ENCODE results near the gene SYNM. TPM values are rescaled to one million over a fixed set of nuclear protein-coding genes. Genes with fewer than 3 reads are reported as not detected.

The SYNM gene
- total RNA-seq, 1 experiment from 2014 or later = 1.9 TPM

DNA sequence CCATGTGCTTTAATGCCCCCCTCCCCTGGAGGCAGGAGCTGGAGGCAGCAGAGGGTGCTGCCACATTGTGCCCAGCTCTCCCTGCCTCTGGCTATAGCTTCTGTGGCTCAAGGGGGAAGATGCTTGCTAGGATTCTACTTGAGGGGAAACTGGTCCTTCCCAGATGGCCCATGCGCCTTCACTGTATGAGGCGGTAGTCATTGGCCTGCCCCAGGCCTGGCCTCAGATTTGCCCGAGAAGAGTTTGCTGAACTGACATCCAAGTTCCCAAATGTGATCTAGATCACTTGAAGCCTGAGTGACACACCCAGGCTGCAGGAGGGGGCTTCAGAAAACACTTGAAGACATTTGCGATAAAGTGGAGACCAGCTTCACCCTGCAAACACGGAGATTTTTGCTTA lies 4.1 kb downstream of the SYNM start:
- Histone ChIP-seq H3K4me1 (ENCODE audit: insufficient read depth, low read length) (no peaks in the 10 kb centered on the region), H3T11ph (ENCODE audit: low read length) (no peak overlapping the region), H3K56ac (ENCODE audit: insufficient read length, low read depth, low read length) (no peak overlapping the region), H2BK20ac (ENCODE audit: low read depth, low read length, poor library complexity, severe bottlenecking) (no peak overlapping the region), H3K4ac (ENCODE audit: low read depth, low read length) (no peak overlapping the region), H3K23me2 (ENCODE audit: insufficient read length, low read depth, low read length, poor library complexity, severe bottlenecking) (no peaks in the 10 kb centered on the region), H2BK15ac (ENCODE audit: low read depth, low read length) (no peak overlapping the region), H3K79me1 (ENCODE audit: insufficient read depth, low read depth, low read length, poor library complexity, severe bottlenecking) (no peaks in the 10 kb centered on the region), H3K27me3 (ENCODE audit: insufficient read depth, low read length) (peaks cover 17% of the 10 kb centered on the region), H3K4me2 (ENCODE audit: insufficient read depth, insufficient read length, low read length) (no peak overlapping the region), H4K8ac (replicated peaks; ENCODE audit: insufficient read length, low read depth, low read length) (no peak overlapping the region), H2AK5ac (ENCODE audit: insufficient read length, low read length) (no peak overlapping the region), H2BK120ac (ENCODE audit: low read depth, low read length, poor library complexity, severe bottlenecking) (no peak overlapping the region), H3K14ac (ENCODE audit: insufficient read depth, low read length) (no peak overlapping the region), H3K79me2 (ENCODE audit: insufficient read depth, low read length) (no peaks in the 10 kb centered on the region), H4K91ac (ENCODE audit: insufficient read length, low read depth, low read length) (no peak overlapping the region), H4K20me1 (ENCODE audit: control insufficient read depth, insufficient read depth, insufficient read length) (peaks cover 3% of the 10 kb centered on the region), H2BK5ac (ENCODE audit: insufficient read length, low read length) (no peak overlapping the region), H3K23ac (ENCODE audit: insufficient read length, low read depth, low read length) (no peak overlapping the region), H3K9ac (ENCODE audit: extremely low read depth, insufficient read length, low read length) (no peak overlapping the region), H3K18ac (ENCODE audit: insufficient read length, low read depth, low read length) (no peak overlapping the region), H4K5ac (ENCODE audit: insufficient read length, low read depth, low read length) (no peak overlapping the region), H2AFZ (ENCODE audit: low read length) (no peak overlapping the region), H3K9me3 (ENCODE audit: control insufficient read depth, low read depth, low read length) (no peaks in the 10 kb centered on the region), H2BK12ac (ENCODE audit: insufficient read length, low read depth, low read length) (no peak overlapping the region), H3K27ac (ENCODE audit: insufficient read length, low read depth, low read length) (no peak overlapping the region)
- peaks cover 0 to 3% (median 0%) of the 10 kb centered on the region in 3 experiments; a peak in 3 of 7 replicates for H3K36me3 Mint-ChIP-seq (ENCODE audit: insufficient read depth in 1 of 3, low read depth in 3 of 3)
- WGBS (ENCODE audit: extremely low coverage, insufficient read length, low lambda C conversion rate) = no CpG with 5 or more reads among the region's 5 CpGs
- no peak for DNase-seq
- H3K4me3 Mint-ChIP-seq = no peak overlapping the region
- peaks cover 0 to 6% of the 10 kb centered on the region in 2 experiments; a peak in 2 of 4 replicates for H3K4me1 Mint-ChIP-seq
- H3K27me3 Mint-ChIP-seq (ENCODE audit: low read depth) = peaks cover 39% of the 10 kb centered on the region
- no peak overlapping the region for H3K27ac Mint-ChIP-seq
- no peaks in the 10 kb centered on the region; a peak in 1 of 5 replicates for H3K9me3 Mint-ChIP-seq
- TF ChIP-seq, protein P1, sequence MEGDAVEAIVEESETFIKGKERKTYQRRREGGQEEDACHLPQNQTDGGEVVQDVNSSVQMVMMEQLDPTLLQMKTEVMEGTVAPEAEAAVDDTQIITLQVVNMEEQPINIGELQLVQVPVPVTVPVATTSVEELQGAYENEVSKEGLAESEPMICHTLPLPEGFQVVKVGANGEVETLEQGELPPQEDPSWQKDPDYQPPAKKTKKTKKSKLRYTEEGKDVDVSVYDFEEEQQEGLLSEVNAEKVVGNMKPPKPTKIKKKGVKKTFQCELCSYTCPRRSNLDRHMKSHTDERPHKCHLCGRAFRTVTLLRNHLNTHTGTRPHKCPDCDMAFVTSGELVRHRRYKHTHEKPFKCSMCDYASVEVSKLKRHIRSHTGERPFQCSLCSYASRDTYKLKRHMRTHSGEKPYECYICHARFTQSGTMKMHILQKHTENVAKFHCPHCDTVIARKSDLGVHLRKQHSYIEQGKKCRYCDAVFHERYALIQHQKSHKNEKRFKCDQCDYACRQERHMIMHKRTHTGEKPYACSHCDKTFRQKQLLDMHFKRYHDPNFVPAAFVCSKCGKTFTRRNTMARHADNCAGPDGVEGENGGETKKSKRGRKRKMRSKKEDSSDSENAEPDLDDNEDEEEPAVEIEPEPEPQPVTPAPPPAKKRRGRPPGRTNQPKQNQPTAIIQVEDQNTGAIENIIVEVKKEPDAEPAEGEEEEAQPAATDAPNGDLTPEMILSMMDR (conservative IDR thresholded peaks at IDR 0.05) = no peak

Data from H9 (cell line).